Measurements from ENCODE around the gene PTPRK. TPM values are rescaled to one million over a fixed set of nuclear protein-coding genes. Genes with fewer than 3 reads are reported as not detected.
"Not testable (repeated sequence)": the region's sequence is repeated elsewhere in the genome, so short reads cannot be mapped to it uniquely, and the experiment has no call there.

PTPRK gene
- total and polyA plus RNA-seq, 2 donors: 9.3 to 26.8 TPM

DNA sequence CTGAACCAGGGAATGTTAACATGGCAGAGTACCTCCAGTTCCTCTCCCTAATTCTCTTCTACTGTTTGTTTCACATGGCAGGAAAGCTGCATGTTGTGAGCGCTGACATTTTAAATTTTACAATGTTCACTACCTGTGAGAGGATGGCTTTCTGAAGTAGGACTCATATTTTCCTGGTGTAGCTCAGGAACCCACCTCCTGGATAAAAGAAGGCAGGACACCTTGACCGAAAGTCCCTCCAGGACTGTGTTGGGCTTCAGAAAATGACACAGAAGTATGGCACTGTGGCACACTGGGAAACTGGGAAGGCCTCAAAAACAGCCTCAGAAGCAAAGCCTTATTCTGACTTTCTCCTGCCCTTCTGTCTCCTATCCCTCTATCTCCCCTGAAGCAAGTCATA, 33.3 kb downstream of the PTPRK start:
- H3K27ac ChIP-seq (ENCODE audit: low read depth in 1 of 2, low read length in 1 of 2): no peak overlapping the region
- no peaks in the 10 kb centered on the region for H3K27me3 ChIP-seq (ENCODE audit: control insufficient read depth in 2 of 2, insufficient read depth in 1 of 2, low read length in 1 of 2)
- peaks cover 0 to 2% of the 10 kb centered on the region in 2 donors for H3K36me3 ChIP-seq (ENCODE audit: control insufficient read depth in 2 of 2, insufficient read depth in 2 of 2, low read length in 1 of 2)
- no peaks in the 10 kb centered on the region for H3K9me3 ChIP-seq (ENCODE audit: control insufficient read depth in 2 of 2, insufficient read depth in 1 of 2, low read length in 1 of 2)
- WGBS: 96% methylated on average over 2 of the region's 2 CpGs
- no peak overlapping the region for H3K4me3 ChIP-seq (ENCODE audit: low read length in 2 of 2)
- H3K4me1 ChIP-seq (ENCODE audit: control insufficient read depth in 2 of 2, insufficient read depth in 2 of 2, low read length in 2 of 2): peaks cover 3 to 5% of the 10 kb centered on the region in 2 donors
- DNase-seq (ENCODE audit: low read depth in 6 of 9, low spot score in 9 of 9): no peak

DNA sequence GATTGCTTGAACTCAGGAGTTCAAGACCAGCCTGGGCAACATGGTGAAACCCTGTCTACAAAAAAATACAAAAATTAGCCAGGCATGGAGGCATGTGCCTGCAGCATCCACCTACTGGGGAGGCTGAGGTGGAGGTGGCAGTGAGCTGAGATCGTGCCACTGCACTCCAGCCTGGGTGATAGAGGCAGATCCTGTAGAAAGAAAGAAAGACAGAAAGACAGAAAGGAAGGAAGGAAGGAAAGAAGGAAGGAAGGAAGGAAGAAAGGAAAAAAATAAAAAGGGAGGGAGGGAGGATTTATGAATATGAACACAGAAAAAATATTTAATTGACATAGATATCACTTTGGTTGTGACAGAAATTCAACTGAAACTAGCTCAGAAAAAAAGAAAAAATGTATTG, 33.8 kb downstream of the PTPRK start:
- H3K9me3 ChIP-seq (ENCODE audit: control insufficient read depth in 2 of 2, insufficient read depth in 1 of 2, low read length in 1 of 2); H3K36me3 ChIP-seq (ENCODE audit: control insufficient read depth in 2 of 2, insufficient read depth in 2 of 2, low read length in 1 of 2); H3K27ac ChIP-seq (ENCODE audit: low read depth in 1 of 2, low read length in 1 of 2); DNase-seq (ENCODE audit: low read depth in 6 of 9, low spot score in 9 of 9); H3K4me1 ChIP-seq (ENCODE audit: control insufficient read depth in 2 of 2, insufficient read depth in 2 of 2, low read length in 2 of 2); H3K4me3 ChIP-seq (ENCODE audit: low read length in 2 of 2); H3K27me3 ChIP-seq (ENCODE audit: control insufficient read depth in 2 of 2, insufficient read depth in 1 of 2, low read length in 1 of 2): not testable (repeated sequence)
- WGBS: 98% methylated on average over 1 of the region's 1 CpG

DNA sequence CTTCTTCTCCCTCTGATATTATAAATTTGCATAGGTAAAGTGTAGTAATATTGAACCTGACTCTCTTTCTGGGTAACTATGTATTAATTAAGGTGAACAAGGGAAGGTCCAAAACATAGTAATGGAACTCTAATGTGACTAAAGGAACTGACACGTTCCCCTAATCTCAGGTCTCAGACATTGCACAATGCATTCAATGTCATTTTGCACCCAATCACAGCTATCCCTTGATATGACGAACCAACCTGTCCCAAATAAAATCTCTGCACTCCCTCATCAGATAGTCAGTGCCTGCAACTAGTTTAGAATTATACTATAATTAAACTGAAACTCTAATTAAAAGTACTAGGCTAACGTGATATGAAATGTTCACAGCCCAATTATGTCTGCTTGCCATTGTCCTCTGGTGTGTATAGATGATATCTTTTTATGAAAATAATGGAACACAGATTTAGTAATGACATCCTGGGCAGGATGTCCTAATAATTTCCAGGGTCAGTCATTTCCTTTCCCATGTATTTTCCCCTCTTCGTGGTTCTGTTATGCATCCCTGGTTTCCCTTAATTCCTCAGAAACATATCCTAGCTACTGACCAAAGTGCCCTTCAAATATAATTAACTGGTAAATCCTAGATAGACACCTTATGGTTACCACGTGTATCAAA, 36.8 kb downstream of the PTPRK start:
- DNase-seq (ENCODE audit: low read depth in 6 of 9, low spot score in 9 of 9): no peak
- Histone ChIP-seq H3K36me3 (ENCODE audit: control insufficient read depth in 2 of 2, insufficient read depth in 2 of 2, low read length in 1 of 2) (no peaks in the 10 kb centered on the region), H3K9me3 (ENCODE audit: control insufficient read depth in 2 of 2, insufficient read depth in 1 of 2, low read length in 1 of 2) (no peaks in the 10 kb centered on the region), H3K4me3 (ENCODE audit: low read length in 2 of 2) (no peak overlapping the region), H3K27ac (ENCODE audit: low read depth in 1 of 2, low read length in 1 of 2) (no peak overlapping the region), H3K27me3 (ENCODE audit: control insufficient read depth in 2 of 2, insufficient read depth in 1 of 2, low read length in 1 of 2) (no peaks in the 10 kb centered on the region), H3K4me1 (ENCODE audit: control insufficient read depth in 2 of 2, insufficient read depth in 2 of 2, low read length in 2 of 2) (peaks cover 3 to 8% of the 10 kb centered on the region in 2 donors)
- WGBS: 95% methylated on average over 5 of the region's 5 CpGs

DNA sequence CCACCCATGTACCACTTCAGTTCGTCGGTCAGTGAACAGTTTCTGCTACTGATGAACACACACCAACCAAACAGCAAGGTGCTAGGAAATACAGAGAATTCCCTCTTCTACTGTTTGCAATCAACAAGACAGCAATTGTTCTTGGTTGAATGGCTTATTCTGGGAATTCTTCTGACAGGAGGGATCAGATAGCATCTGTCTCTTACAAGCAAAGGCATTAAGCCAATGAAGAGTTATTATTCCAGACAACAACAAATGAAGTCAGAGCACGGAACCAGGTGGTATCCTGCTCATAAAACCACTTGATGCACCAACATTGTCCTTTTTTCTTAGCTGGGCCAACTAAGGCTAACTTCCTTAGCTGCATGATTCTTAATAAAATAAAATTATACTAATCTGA, 37.8 kb downstream of the PTPRK start:
- Histone ChIP-seq H3K4me3 (ENCODE audit: low read length in 2 of 2) (no peak overlapping the region), H3K36me3 (ENCODE audit: control insufficient read depth in 2 of 2, insufficient read depth in 2 of 2, low read length in 1 of 2) (no peaks in the 10 kb centered on the region), H3K27ac (ENCODE audit: low read depth in 1 of 2, low read length in 1 of 2) (no peak overlapping the region), H3K27me3 (ENCODE audit: control insufficient read depth in 2 of 2, insufficient read depth in 1 of 2, low read length in 1 of 2) (no peaks in the 10 kb centered on the region), H3K4me1 (ENCODE audit: control insufficient read depth in 2 of 2, insufficient read depth in 2 of 2, low read length in 2 of 2) (peaks cover 3 to 8% of the 10 kb centered on the region in 2 donors), H3K9me3 (ENCODE audit: control insufficient read depth in 2 of 2, insufficient read depth in 1 of 2, low read length in 1 of 2) (no peaks in the 10 kb centered on the region)
- 92% methylated on average over 3 of the region's 3 CpGs for WGBS
- no peak for DNase-seq (ENCODE audit: low read depth in 6 of 9, low spot score in 9 of 9)

GRCh38 chr6:128479991-128480390, 40.4 kb downstream of the PTPRK start:
- WGBS: 99% methylated on average over 4 of the region's 4 CpGs
- Histone ChIP-seq H3K4me3 (ENCODE audit: low read length in 2 of 2) (no peak overlapping the region), H3K9me3 (ENCODE audit: control insufficient read depth in 2 of 2, insufficient read depth in 1 of 2, low read length in 1 of 2) (no peaks in the 10 kb centered on the region), H3K36me3 (ENCODE audit: control insufficient read depth in 2 of 2, insufficient read depth in 2 of 2, low read length in 1 of 2) (no peaks in the 10 kb centered on the region), H3K27me3 (ENCODE audit: control insufficient read depth in 2 of 2, insufficient read depth in 1 of 2, low read length in 1 of 2) (no peaks in the 10 kb centered on the region), H3K4me1 (ENCODE audit: control insufficient read depth in 2 of 2, insufficient read depth in 2 of 2, low read length in 2 of 2) (peaks cover 0 to 3% of the 10 kb centered on the region in 2 donors), H3K27ac (ENCODE audit: low read depth in 1 of 2, low read length in 1 of 2) (no peak overlapping the region)
- no peak for DNase-seq (ENCODE audit: low read depth in 6 of 9, low spot score in 9 of 9)

DNA sequence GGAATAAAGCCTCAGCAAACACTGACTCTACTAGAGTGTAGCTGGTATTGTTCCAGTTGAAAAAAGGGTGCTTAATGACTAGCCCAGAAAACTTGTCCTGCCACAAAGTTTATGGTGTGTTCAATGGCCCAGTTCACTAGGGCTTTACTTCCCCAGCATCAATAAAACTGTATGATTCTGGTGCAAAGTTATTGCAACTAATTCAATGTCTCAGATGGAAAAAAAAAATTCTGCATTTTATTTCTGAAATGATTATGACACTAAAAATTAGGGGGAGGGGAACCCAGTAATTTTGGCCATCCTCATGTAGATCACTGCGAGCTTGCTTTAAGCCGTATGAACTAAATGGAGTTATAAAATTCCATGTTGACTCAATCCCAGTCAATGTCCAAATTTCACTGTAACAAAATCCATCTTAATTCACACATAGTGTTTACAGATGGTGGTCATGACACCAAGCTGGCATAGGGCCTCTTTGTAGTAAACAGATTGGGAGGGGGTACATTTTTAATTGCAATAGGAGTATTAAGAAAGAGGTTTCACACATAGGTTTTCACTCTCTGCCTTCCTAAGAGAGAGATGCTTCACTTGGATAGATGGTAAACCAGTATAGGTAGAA, 41.2 kb downstream of the PTPRK start:
- Histone ChIP-seq H3K9me3 (ENCODE audit: control insufficient read depth in 2 of 2, insufficient read depth in 1 of 2, low read length in 1 of 2) (no peaks in the 10 kb centered on the region), H3K27ac (ENCODE audit: low read depth in 1 of 2, low read length in 1 of 2) (no peak overlapping the region), H3K36me3 (ENCODE audit: control insufficient read depth in 2 of 2, insufficient read depth in 2 of 2, low read length in 1 of 2) (no peaks in the 10 kb centered on the region), H3K4me1 (ENCODE audit: control insufficient read depth in 2 of 2, insufficient read depth in 2 of 2, low read length in 2 of 2) (peaks cover 0 to 3% of the 10 kb centered on the region in 2 donors), H3K4me3 (ENCODE audit: low read length in 2 of 2) (no peak overlapping the region), H3K27me3 (ENCODE audit: control insufficient read depth in 2 of 2, insufficient read depth in 1 of 2, low read length in 1 of 2) (no peaks in the 10 kb centered on the region)
- 98% methylated on average over 2 of the region's 2 CpGs for WGBS
- DNase-seq (ENCODE audit: low read depth in 6 of 9, low spot score in 9 of 9): no peak

GRCh38 chr6:128478230-128479047, 42.0 kb downstream of the PTPRK start:
- Histone ChIP-seq H3K27ac (ENCODE audit: low read depth in 1 of 2, low read length in 1 of 2) (no peak overlapping the region), H3K9me3 (ENCODE audit: control insufficient read depth in 2 of 2, insufficient read depth in 1 of 2, low read length in 1 of 2) (no peaks in the 10 kb centered on the region), H3K36me3 (ENCODE audit: control insufficient read depth in 2 of 2, insufficient read depth in 2 of 2, low read length in 1 of 2) (no peaks in the 10 kb centered on the region), H3K27me3 (ENCODE audit: control insufficient read depth in 2 of 2, insufficient read depth in 1 of 2, low read length in 1 of 2) (no peaks in the 10 kb centered on the region), H3K4me3 (ENCODE audit: low read length in 2 of 2) (no peak overlapping the region), H3K4me1 (ENCODE audit: control insufficient read depth in 2 of 2, insufficient read depth in 2 of 2, low read length in 2 of 2) (peaks cover 0 to 3% of the 10 kb centered on the region in 2 donors)
- peak in 1 of 9 donors; percentile 32 for DNase-seq (ENCODE audit: low read depth in 6 of 9, low spot score in 9 of 9)
- 92% methylated on average over 3 of the region's 3 CpGs for WGBS

GRCh38 chr6:128474933-128475332, 45.5 kb downstream of the PTPRK start:
- 97% methylated on average over 1 of the region's 1 CpG for WGBS
- no peak for DNase-seq (ENCODE audit: low read depth in 6 of 9, low spot score in 9 of 9)

DNA sequence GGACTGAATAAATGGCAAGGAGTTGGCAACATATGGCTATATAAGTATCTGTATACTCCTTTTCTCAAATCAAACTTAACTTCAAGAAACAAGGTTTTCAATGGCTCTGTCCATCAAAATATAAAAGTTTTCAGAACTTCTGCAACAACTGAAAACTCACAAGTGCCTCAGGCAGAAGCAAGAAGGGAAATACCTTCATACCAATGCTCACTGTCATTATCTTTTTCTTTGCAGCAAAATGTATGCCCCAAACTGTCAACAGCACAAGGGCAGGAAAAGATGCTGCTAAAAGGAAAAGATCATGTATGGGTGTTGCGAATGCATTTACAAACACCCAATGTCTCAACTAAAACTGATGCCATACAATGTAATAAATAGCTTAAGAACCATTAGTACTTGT, 45.9 kb downstream of the PTPRK start:
- Histone ChIP-seq H3K4me1 (ENCODE audit: control insufficient read depth in 2 of 2, insufficient read depth in 2 of 2, low read length in 2 of 2) (peaks cover 0 to 3% of the 10 kb centered on the region in 2 donors), H3K27me3 (ENCODE audit: control insufficient read depth in 2 of 2, insufficient read depth in 1 of 2, low read length in 1 of 2) (no peaks in the 10 kb centered on the region), H3K9me3 (ENCODE audit: control insufficient read depth in 2 of 2, insufficient read depth in 1 of 2, low read length in 1 of 2) (no peaks in the 10 kb centered on the region), H3K4me3 (ENCODE audit: low read length in 2 of 2) (no peak overlapping the region), H3K27ac (ENCODE audit: low read depth in 1 of 2, low read length in 1 of 2) (no peak overlapping the region), H3K36me3 (ENCODE audit: control insufficient read depth in 2 of 2, insufficient read depth in 2 of 2, low read length in 1 of 2) (no peaks in the 10 kb centered on the region)
- WGBS: 97% methylated on average over 1 of the region's 1 CpG
- DNase-seq (ENCODE audit: low read depth in 6 of 9, low spot score in 9 of 9): no peak

More at GRCh38 chr6:128474933-128475332, 45.5 kb downstream of the PTPRK start:
- no peak overlapping the region for H3K27ac ChIP-seq (ENCODE audit: low read depth in 1 of 2, low read length in 1 of 2)
- H3K36me3 ChIP-seq (ENCODE audit: control insufficient read depth in 2 of 2, insufficient read depth in 2 of 2, low read length in 1 of 2): no peaks in the 10 kb centered on the region
- peaks cover 0 to 3% of the 10 kb centered on the region in 2 donors for H3K4me1 ChIP-seq (ENCODE audit: control insufficient read depth in 2 of 2, insufficient read depth in 2 of 2, low read length in 2 of 2)
- H3K4me3 ChIP-seq (ENCODE audit: low read length in 2 of 2): no peak overlapping the region
- H3K27me3 ChIP-seq (ENCODE audit: control insufficient read depth in 2 of 2, insufficient read depth in 1 of 2, low read length in 1 of 2): no peaks in the 10 kb centered on the region
- H3K9me3 ChIP-seq (ENCODE audit: control insufficient read depth in 2 of 2, insufficient read depth in 1 of 2, low read length in 1 of 2): no peaks in the 10 kb centered on the region

Data from thymus (tissue), 11 donors.